HepG2 (cell line): Measurements from ENCODE around the gene PPY. TPM values are rescaled to one million over a fixed set of nuclear protein-coding genes. Genes with fewer than 3 reads are reported as not detected.

Experiments used
- ATAC-seq: fragments of 200-7000 bp; cut with Tn5 transposase; 3 replicates; pipeline ENCODE4 v1.9.1; 2020; ENCODE audit warnings: mild to moderate bottlenecking, moderate library complexity
- BruUV-seq: library from RNA; stranded (reverse); fragments of 400-500 nt; replicated peaks from 2 replicates; lab custom pipeline; 2021; lab: Mats Ljungman, UMichigan
- CTCF ChIA-PET: fragments of 300-600 bp; formaldehyde crosslinking; extraction: SDS; loops from one replicate; lab custom pipeline; 2021; ENCODE audit warnings: low total read pairs, inconsistent platforms, low intra/inter-chr PET ratio; lab: Yijun Ruan, JAX
- POLR2A ChIA-PET: fragments of 350-600 bp; sonication (Branson Sonifier 250); formaldehyde crosslinking; loops from one replicate; lab custom pipeline; 2020; ENCODE audit warnings: antibody characterized with exemption, inconsistent platforms; lab: Yijun Ruan, JAX
- DNase-seq: peaks from one replicate; pipeline ENCODE4 v3.0.0-alpha.2; 2015; ENCODE audit warnings: low spot score
- FAIRE-seq: peaks from 3 replicates; lab custom pipeline; 2011; peaks lifted over from hg19 to GRCh38; lab: Jason Lieb, UNC
- H2AFZ ChIP-seq: one replicate; pipeline ENCODE4 v1.6.1; 2011; ENCODE audit warnings: low read length, inconsistent platforms
- H3K27ac ChIP-seq: fragments of 300-600 bp; 3 replicates; pipeline ENCODE4 v1.8.0; 2011; ENCODE audit warnings: mixed run types, mild to moderate bottlenecking, mixed read lengths, low read length, inconsistent platforms; ENCODE audit not compliant: insufficient read depth; ENCODE audit errors: extremely low read length
- H3K27me3 ChIP-seq, 2 experiments: fragments of 200-600 bp in 1 of 2; 2 replicates in 1 of 2; 3 replicates in 1 of 2; pipeline versions ENCODE4 v1.6.0 to v1.8.0; 2011; ENCODE audit warnings: low read length in 2 of 2, mild to moderate bottlenecking in 2 of 2, moderate library complexity in 2 of 2, inconsistent platforms in 1 of 2; ENCODE audit not compliant: insufficient read depth in 2 of 2, control insufficient read depth in 1 of 2
- H3K36me3 ChIP-seq, 2 experiments: fragments of 200-600 bp in 1 of 2; replicated peaks in 1 of 2; 2 replicates in 1 of 2; 3 replicates in 1 of 2; pipeline versions ENCODE4 v1.5.1 to v1.8.0; 2011; ENCODE audit warnings: low read length in 2 of 2, inconsistent platforms in 1 of 2; ENCODE audit not compliant: insufficient read depth in 2 of 2, control insufficient read depth in 1 of 2
- H3K4me1 ChIP-seq: 2 replicates; pipeline ENCODE4 v1.5.1; 2012; ENCODE audit warnings: low read length, inconsistent platforms; ENCODE audit not compliant: insufficient read depth
- H3K4me2 ChIP-seq: 2 replicates; pipeline ENCODE4 v1.6.0; 2011; ENCODE audit warnings: low read depth, low read length, inconsistent platforms
- H3K4me3 ChIP-seq, 3 experiments: fragments of 200-600 bp in 1 of 3; sonication (generic), shearing (Covaris generic) in 1 of 3; replicated peaks in 1 of 3; 2 replicates each; pipeline ENCODE4 v1.5.1; 2011 to 2016; ENCODE audit warnings: low read length in 3 of 3, inconsistent platforms in 2 of 3, low read depth in 2 of 3, mild to moderate bottlenecking in 2 of 3, control low read depth in 1 of 3, mixed read lengths in 1 of 3; ENCODE audit not compliant: insufficient read depth in 1 of 3
- H3K79me2 ChIP-seq: one replicate; pipeline ENCODE4 v1.6.1; 2011; ENCODE audit warnings: low read length, inconsistent platforms; ENCODE audit not compliant: insufficient read depth
- H3K9ac ChIP-seq: 2 replicates; pipeline ENCODE4 v1.6.0; 2011; ENCODE audit warnings: mild to moderate bottlenecking, low read depth, low read length, inconsistent platforms; ENCODE audit not compliant: insufficient read depth
- H3K9me3 ChIP-seq: 2 replicates; pipeline ENCODE4 v1.5.1; 2012; ENCODE audit warnings: mild to moderate bottlenecking, low read length
- H4K20me1 ChIP-seq: 2 replicates; pipeline ENCODE4 v1.6.0; 2011; ENCODE audit warnings: inconsistent platforms, mild to moderate bottlenecking, low read length, moderate library complexity; ENCODE audit not compliant: insufficient read depth
- ARID2 ChIP-seq: sonication (generic); formaldehyde crosslinking; IDR thresholded peaks from 2 replicates; pipeline ENCODE4 v1.8.1; 2022; ENCODE audit warnings: mild to moderate bottlenecking, missing genetic modification reagents, borderline replicate concordance
- HMG20A ChIP-seq: IDR thresholded peaks from 2 replicates; pipeline ENCODE4 v1.6.1; 2016; ENCODE audit warnings: borderline replicate concordance
- HNF4A ChIP-seq: sonication (generic); formaldehyde crosslinking; IDR thresholded peaks from 2 replicates; pipeline ENCODE4 v1.4.0; 2020; ENCODE audit warnings: missing genetic modification reagents
- MIER3 ChIP-seq: IDR thresholded peaks from 2 replicates; pipeline ENCODE4 v1.6.1; 2016; ENCODE audit warnings: missing compliant biosample characterization, borderline replicate concordance
- NFIB ChIP-seq: sonication (generic); formaldehyde crosslinking; IDR thresholded peaks from 2 replicates; pipeline ENCODE4 v1.9.0; 2021; ENCODE audit warnings: missing genetic modification reagents, mild to moderate bottlenecking, borderline replicate concordance
- SMARCC2 ChIP-seq: fragments of 450-650 bp; IDR thresholded peaks from 2 replicates; pipeline ENCODE4 v1.6.1; 2017; ENCODE audit warnings: antibody characterized with exemption, mild to moderate bottlenecking
- SNAPC4 ChIP-seq: sonication (generic); formaldehyde crosslinking; IDR thresholded peaks from 2 replicates; pipeline ENCODE4 v1.4.0; 2020; ENCODE audit warnings: mild to moderate bottlenecking, missing genetic modification reagents
- ZBTB39 ChIP-seq: sonication (generic); formaldehyde crosslinking; IDR thresholded peaks from 2 replicates; pipeline ENCODE4 v1.5.0; 2020; ENCODE audit warnings: missing genetic modification reagents
- ZBTB43 ChIP-seq: sonication (generic); formaldehyde crosslinking; conservative IDR thresholded peaks from 2 replicates; pipeline ENCODE4 v1.4.0; 2020; ENCODE audit warnings: missing genetic modification reagents
- ZBTB46 ChIP-seq: sonication (generic); formaldehyde crosslinking; IDR thresholded peaks from 2 replicates; pipeline ENCODE4 v1.4.0; 2020; ENCODE audit warnings: mild to moderate bottlenecking, missing genetic modification reagents, borderline replicate concordance
- ZNF101 ChIP-seq: sonication (generic); formaldehyde crosslinking; IDR thresholded peaks from 2 replicates; pipeline ENCODE4 v1.4.0; 2020; ENCODE audit warnings: mild to moderate bottlenecking, low read depth, missing genetic modification reagents, borderline replicate concordance
- ZNF446 ChIP-seq: sonication (generic); formaldehyde crosslinking; IDR thresholded peaks from 2 replicates; pipeline ENCODE4 v1.5.0; 2020; ENCODE audit warnings: mild to moderate bottlenecking, missing genetic modification reagents
- WGBS: methylation state at CpG from one replicate; pipeline ENCODE4 v1.1.6; 2017; ENCODE audit warnings: low lambda C conversion rate; 5-methylcytosine and 5-hydroxymethylcytosine counted together
- in situ Hi-C: cut with HindIII; loops from 2 replicates; pipeline ENCODE4 v1.10.0; 2017; ENCODE audit warnings: low pct_unique_long_range_greater_than_20kb; ENCODE audit not compliant: extremely low pct_ligation_motif_present
- intact Hi-C: fragments of 100-400 bp; cut with micrococcal nuclease; formaldehyde crosslinking; loops from one replicate; pipeline ENCODE4 v1.10.0; 2022; ENCODE audit not compliant: unreplicated experiment
- polyA plus RNA-seq, 8 experiments: library from polyadenylated mRNA; depleted of rRNA in 3 of 8; stranded (reverse) in 7 of 8; unstranded in 1 of 8; fragments of >200 nt; fragmentation: Illumina TruSeq in 4 of 8; extraction: Trizol in 4 of 8; gene quantifications; 2 replicates each; pipeline versions ENCODE4 v1.2.1 to v1.2.3, GENCODE V29; 2011 to 2016; ENCODE audit warnings: low read depth in 4 of 8, missing spikeins in 1 of 8, mixed read lengths in 1 of 8; ENCODE audit not compliant: insufficient read depth in 1 of 8
- total RNA-seq, 5 experiments: library from RNA; depleted of rRNA; stranded (reverse); fragments of >200 nt; fragmentation: Illumina TruSeq; extraction: Trizol; gene quantifications; 2 replicates each; pipeline ENCODE4 v1.2.3, GENCODE V29; 2016; ENCODE audit warnings: low read depth in 1 of 5

PPY gene
- total and polyA plus RNA-seq, 2 of the 13 experiments (the other 11 are each of a cell fraction or from before 2014, with no cell fraction given): not detected

GRCh38 chr17:43917016-43917347, 25.3 kb downstream of the PPY start:
- POLR2A ChIA-PET: no interaction called here
- intact Hi-C loops: no loop called here
- no peak for TF ChIP-seq SMARCC2
- TF ChIP-seq ZNF101: no peak
- TF ChIP-seq ZBTB39: no peak
- no peak for TF ChIP-seq NFIB (CRISPR knock-in tag)
- TF ChIP-seq HNF4A (CRISPR knock-in tag): no peak
- TF ChIP-seq ZBTB43 (CRISPR knock-in tag): no peak
- no peak for TF ChIP-seq ZBTB46 (CRISPR knock-in tag)
- TF ChIP-seq HMG20A: no peak
- no peak for TF ChIP-seq SNAPC4 (CRISPR knock-in tag)
- TF ChIP-seq ARID2 (CRISPR knock-in tag): no peak
- no peak for TF ChIP-seq ZNF446 (CRISPR knock-in tag)
- no peak for TF ChIP-seq MIER3 (CRISPR knock-in tag)

More at GRCh38 chr17:43917016-43917347, 25.3 kb downstream of the PPY start:
- H3K4me2 ChIP-seq: no peak overlapping the region
- FAIRE-seq (no peak), DNase-seq (no peak), ATAC-seq (no peak)
- no TSS peak for BruUV-seq
- CTCF ChIA-PET: no interaction called here
- H4K20me1 ChIP-seq: no peaks in the 10 kb centered on the region
- H3K4me3 ChIP-seq: no peak overlapping the region
- in situ Hi-C loops: no loop called here
- H3K9ac ChIP-seq: no peak overlapping the region
- 26% methylated on average over 7 of the region's 8 CpGs for WGBS
- no peaks in the 10 kb centered on the region for H3K4me1 ChIP-seq
- no peak overlapping the region for H3K27ac ChIP-seq
- no peaks in the 10 kb centered on the region for H3K9me3 ChIP-seq
- no peaks in the 10 kb centered on the region for H3K36me3 ChIP-seq
- peaks cover 7 to 61% of the 10 kb centered on the region in 2 experiments; a peak in 4 of 5 replicates for H3K27me3 ChIP-seq
- H2AFZ ChIP-seq: no peak overlapping the region
- H3K79me2 ChIP-seq: no peaks in the 10 kb centered on the region
